Gastroesophageal sphincter (tissue), 4 donors: ENCODE data around the gene P4HTM. TPM values are rescaled to one million over a fixed set of nuclear protein-coding genes. Genes with fewer than 3 reads are reported as not detected.
A peak's percentile ranks its signal among the peaks of the same experiment; 100 is the strongest.

Source experiments
- ATAC-seq: fragments of 150-250 bp; one replicate; pipeline ENCODE4 v1.9.1; 2016; ENCODE audit warnings: mild to moderate bottlenecking, moderate library complexity
- H3K27ac ChIP-seq, 4 donors: fragments of 200-600 bp; sonication (generic) in 3 of 4; 1 replicate in 3 of 4; 2 replicates in 1 of 4; pipeline ENCODE4 v1.5.1; 2016 to 2019
- H3K27me3 ChIP-seq: fragments of 200-600 bp; sonication (generic); one replicate; pipeline ENCODE4 v1.5.1; 2019
- H3K36me3 ChIP-seq, 2 donors: fragments of 200-600 bp; sonication (generic); one replicate each; pipeline ENCODE4 v1.5.1; 2019; ENCODE audit warnings: control low read depth in 1 of 2
- H3K4me1 ChIP-seq, 3 donors: fragments of 200-600 bp; sonication (generic); 1 replicate in 2 of 3; 2 replicates in 1 of 3; pipeline ENCODE4 v1.5.1; 2016 to 2019; ENCODE audit warnings: control low read depth in 2 of 3
- H3K4me3 ChIP-seq, 2 donors: fragments of 200-600 bp; sonication (generic); one replicate each; pipeline ENCODE4 v1.5.1; 2019; ENCODE audit warnings: mild to moderate bottlenecking in 1 of 2, moderate library complexity in 1 of 2
- H3K9me3 ChIP-seq, 3 donors: fragments of 200-600 bp; sonication (generic); one replicate each; pipeline ENCODE4 v1.5.1; 2017 to 2019; ENCODE audit warnings: control low read depth in 2 of 3
- EP300 ChIP-seq: sonication (generic); formaldehyde crosslinking; IDR thresholded peaks from one replicate; pipeline ENCODE4 v1.6.1; 2017; ENCODE audit warnings: antibody characterized with exemption, mild to moderate bottlenecking
- POLR2A ChIP-seq, 2 donors: fragments of 450-650 bp; IDR thresholded peaks; one replicate each; pipeline ENCODE4 v1.6.1; 2017; ENCODE audit warnings: antibody characterized with exemption in 2 of 2, mild to moderate bottlenecking in 2 of 2, moderate library complexity in 1 of 2
- POLR2AphosphoS5 ChIP-seq: sonication (generic); formaldehyde crosslinking; IDR thresholded peaks from one replicate; pipeline ENCODE4 v1.6.1; 2017; ENCODE audit warnings: antibody characterized with exemption
- WGBS, 2 donors: methylation state at CpG; one replicate each; pipeline ENCODE4 v1.1.5; 2018; ENCODE audit warnings: low coverage in 1 of 2; 5-methylcytosine and 5-hydroxymethylcytosine counted together
- total RNA-seq, 4 donors: library from RNA; depleted of rRNA; stranded (reverse); fragments of >200 nt; gene quantifications; one replicate each; pipeline ENCODE4 v1.1.0, GENCODE V29; 2016
- TF ChIP-seq, protein P1 (sequence below), 4 experiments: fragments of 200-600 bp in 2 of 4; fragments of 450-650 bp in 2 of 4; sonication (generic) in 1 of 4; IDR thresholded peaks; one replicate each; pipeline ENCODE4 v1.5.1; 2017 to 2019; ENCODE audit warnings: antibody characterized with exemption in 4 of 4, mild to moderate bottlenecking in 2 of 4, moderate library complexity in 2 of 4

P4HTM gene
- total RNA-seq, 4 donors from 2014 or later, result 29.1 to 38.9 (median 35.2) TPM

DNA sequence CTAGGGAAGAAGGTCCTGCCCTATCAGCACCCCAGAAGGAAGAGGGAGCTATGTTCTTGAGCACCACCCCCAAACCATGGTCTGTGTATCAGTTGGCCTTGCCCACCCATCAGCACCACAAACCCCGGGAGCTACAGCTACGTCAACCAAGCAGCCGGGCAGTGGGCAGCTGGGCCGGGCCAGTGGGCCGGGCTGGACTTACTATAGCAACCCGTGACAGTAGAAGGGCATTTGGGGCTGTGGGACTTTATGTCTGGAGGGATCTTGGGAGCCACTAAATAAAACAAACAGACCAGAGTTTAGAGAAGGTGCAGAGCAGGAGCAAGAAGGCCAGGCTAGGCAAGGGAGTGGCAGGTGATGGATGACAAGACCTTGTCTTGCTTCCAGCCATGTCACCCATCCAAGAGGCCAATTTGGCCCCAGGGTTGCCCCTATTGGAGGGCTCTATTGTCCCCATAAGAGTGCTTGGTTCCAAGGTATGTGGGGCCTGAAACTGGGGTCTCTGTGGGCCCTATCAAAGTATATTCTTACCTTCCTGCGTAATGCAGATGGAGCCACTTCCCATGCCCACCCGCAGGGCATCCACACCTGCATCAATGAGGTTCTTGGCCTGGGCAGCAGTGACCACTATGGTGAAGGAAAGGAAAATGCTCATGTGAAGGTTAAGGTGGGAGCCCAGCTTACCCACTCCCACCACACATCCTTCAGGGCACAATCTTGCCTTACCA is 35.9 kb downstream of the P4HTM start:
- 83 to 100% methylated on average over 2 to 6 of the region's 8 CpGs for WGBS, 2 donors
- Histone ChIP-seq H3K27me3 (no peaks in the 10 kb centered on the region), H3K4me3 (no peak overlapping the region), H3K27ac (no peak overlapping the region), H3K4me1 (peaks cover 0 to 68% (median 15%) of the 10 kb centered on the region in 3 donors), H3K36me3 (peaks cover 0 to 60% of the 10 kb centered on the region in 2 donors), H3K9me3 (no peaks in the 10 kb centered on the region)
- TF ChIP-seq EP300, result no peak
- TF ChIP-seq, protein P1, sequence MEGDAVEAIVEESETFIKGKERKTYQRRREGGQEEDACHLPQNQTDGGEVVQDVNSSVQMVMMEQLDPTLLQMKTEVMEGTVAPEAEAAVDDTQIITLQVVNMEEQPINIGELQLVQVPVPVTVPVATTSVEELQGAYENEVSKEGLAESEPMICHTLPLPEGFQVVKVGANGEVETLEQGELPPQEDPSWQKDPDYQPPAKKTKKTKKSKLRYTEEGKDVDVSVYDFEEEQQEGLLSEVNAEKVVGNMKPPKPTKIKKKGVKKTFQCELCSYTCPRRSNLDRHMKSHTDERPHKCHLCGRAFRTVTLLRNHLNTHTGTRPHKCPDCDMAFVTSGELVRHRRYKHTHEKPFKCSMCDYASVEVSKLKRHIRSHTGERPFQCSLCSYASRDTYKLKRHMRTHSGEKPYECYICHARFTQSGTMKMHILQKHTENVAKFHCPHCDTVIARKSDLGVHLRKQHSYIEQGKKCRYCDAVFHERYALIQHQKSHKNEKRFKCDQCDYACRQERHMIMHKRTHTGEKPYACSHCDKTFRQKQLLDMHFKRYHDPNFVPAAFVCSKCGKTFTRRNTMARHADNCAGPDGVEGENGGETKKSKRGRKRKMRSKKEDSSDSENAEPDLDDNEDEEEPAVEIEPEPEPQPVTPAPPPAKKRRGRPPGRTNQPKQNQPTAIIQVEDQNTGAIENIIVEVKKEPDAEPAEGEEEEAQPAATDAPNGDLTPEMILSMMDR (IDR thresholded peaks at IDR 0.05), result no peak
- no peak for TF ChIP-seq POLR2A (IDR thresholded peaks at IDR 0.05)
- TF ChIP-seq POLR2AphosphoS5, result no peak
- no peak for ATAC-seq

DNA sequence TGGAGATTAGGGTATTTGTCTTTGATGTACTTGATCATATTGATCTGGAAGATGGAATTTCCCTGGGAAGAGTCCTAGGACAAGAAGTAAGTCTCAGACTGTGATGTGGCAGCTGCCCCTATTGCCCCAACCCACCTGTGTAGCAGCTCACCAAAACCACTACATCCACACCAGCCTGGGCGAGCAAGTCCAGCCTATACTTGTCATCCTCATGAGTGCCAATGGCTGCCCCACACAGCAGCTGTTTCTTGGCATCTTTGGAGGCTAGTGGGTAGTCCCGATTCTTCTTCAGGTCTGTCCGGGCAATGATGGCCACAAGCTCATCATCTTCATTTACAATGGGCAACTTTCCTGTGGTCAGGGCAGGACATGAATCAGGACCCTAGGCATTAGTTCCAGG is 36.5 kb downstream of the P4HTM start:
- Histone ChIP-seq H3K4me3 (no peak overlapping the region), H3K27me3 (no peaks in the 10 kb centered on the region), H3K4me1 (peaks cover 0 to 66% (median 15%) of the 10 kb centered on the region in 3 donors), H3K27ac (peak overlapping the region in 1 of 4 donors; percentile 94), H3K9me3 (no peaks in the 10 kb centered on the region), H3K36me3 (peaks cover 0 to 65% of the 10 kb centered on the region in 2 donors)
- no peak for ATAC-seq
- 67% methylated on average over 1 of the region's 3 CpGs; no CpG with 5 or more reads in 1 of the 2 donors for WGBS, 2 donors
- TF ChIP-seq, protein P1 (IDR thresholded peaks at IDR 0.05), result no peak
- TF ChIP-seq EP300 (no peak), POLR2A (IDR thresholded peaks at IDR 0.05) (no peak), POLR2AphosphoS5 (no peak)

GRCh38 chr3:49027634-49028033 is 37.6 kb downstream of the P4HTM start:
- Histone ChIP-seq H3K27ac (peak overlapping the region in 3 of 4 donors; percentile 94 to 97 (median 94)), H3K36me3 (peaks cover 3 to 76% of the 10 kb centered on the region in 2 donors), H3K27me3 (no peaks in the 10 kb centered on the region), H3K4me1 (peaks cover 0 to 69% (median 15%) of the 10 kb centered on the region in 3 donors), H3K4me3 (no peak overlapping the region), H3K9me3 (no peaks in the 10 kb centered on the region)
- TF ChIP-seq, protein P1 (IDR thresholded peaks at IDR 0.05), result no peak
- TF ChIP-seq POLR2A (IDR thresholded peaks at IDR 0.05), result no peak
- no peak for TF ChIP-seq POLR2AphosphoS5
- TF ChIP-seq EP300, result no peak
- WGBS, 2 donors, result 67 to 97% methylated on average over 1 to 9 of the region's 9 CpGs
- no peak for ATAC-seq

DNA sequence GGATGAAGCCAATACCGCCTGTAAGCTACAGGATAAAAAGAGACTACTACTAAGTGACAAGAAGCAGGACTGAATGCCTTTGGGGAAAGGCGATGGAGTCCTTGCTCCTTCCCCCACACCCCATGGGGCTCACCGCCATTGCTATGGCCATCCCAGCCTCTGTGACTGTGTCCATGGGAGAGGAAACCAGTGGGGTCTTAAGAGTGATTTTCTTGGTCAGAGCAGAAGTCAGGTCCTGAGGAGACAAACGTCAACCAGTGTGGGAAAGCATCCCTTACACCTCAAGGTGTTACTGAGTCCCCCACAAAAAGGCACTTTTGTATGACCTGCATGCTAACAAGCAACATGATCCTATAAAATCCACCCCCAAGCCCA is 38.2 kb downstream of the P4HTM start:
- no peaks in the 10 kb centered on the region for H3K9me3 ChIP-seq
- H3K27ac ChIP-seq, result peak overlapping the region; percentile 93 to 97 (median 94)
- no peak for ATAC-seq
- H3K36me3 ChIP-seq, result peaks cover 3 to 78% of the 10 kb centered on the region in 2 donors
- TF ChIP-seq POLR2AphosphoS5, result no peak
- TF ChIP-seq POLR2A (IDR thresholded peaks at IDR 0.05), result no peak
- peaks cover 0 to 67% (median 9%) of the 10 kb centered on the region in 3 donors for H3K4me1 ChIP-seq
- peak overlapping the region in 1 of 2 donors; percentile 71 for H3K4me3 ChIP-seq
- no peaks in the 10 kb centered on the region for H3K27me3 ChIP-seq
- 75 to 100% methylated on average over 2 of the region's 4 CpGs for WGBS, 2 donors

DNA sequence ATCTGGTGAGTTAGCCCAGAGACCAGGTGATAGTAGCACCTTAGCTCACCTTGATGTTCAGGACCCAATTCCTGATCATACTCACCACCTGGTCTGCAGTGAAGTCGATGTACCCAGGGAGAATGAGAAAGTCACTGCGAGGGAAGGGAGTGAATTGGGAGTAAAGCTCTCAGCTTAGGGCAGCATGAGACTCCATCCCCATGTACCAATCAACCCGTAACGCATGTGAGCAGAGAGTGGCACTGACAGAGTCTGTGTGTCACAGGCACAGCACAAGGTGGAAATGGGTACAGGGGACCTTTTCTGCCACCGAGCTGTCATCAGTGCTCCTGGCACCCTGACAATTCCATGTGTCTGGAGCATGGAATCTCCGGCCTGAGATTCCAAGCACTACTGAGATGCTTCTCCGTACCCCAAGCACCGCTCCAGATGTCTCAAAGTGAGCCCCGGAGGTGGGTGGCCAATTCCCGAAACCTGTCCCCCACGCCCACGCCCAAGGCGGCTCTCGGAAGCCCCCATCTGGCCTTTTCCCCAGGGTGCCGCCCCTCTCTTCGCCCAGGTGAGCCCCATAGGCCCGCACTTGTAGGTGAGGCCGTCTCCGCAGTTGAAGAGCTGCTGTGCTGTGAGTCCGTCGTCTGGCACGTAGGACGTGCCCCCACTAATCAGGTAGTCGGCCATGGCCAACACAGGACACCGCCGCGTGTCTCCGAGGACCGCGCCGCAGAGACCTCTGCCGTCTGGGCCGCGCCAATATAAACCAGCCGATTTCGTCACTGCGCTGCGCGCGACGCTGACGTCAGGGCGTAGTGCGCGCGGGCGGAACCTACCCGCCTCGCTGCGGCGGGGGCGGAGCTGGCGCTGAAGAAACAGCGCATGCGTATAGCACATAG is 38.9 kb downstream of the P4HTM start, which contains the start of gene IMPDH2:
Gene IMPDH2 (minus strand): TSS at position 726 of the 890 bp plus-strand sequence. CDS start 48 bp downstream, at position 678.
- TF ChIP-seq EP300, result no peak
- TF ChIP-seq, protein P1 (IDR thresholded peaks at IDR 0.05), result peak in 1 of 4 experiments; percentile 37
- peak; percentile 99 for TF ChIP-seq POLR2AphosphoS5
- peak; percentile 97 to 98 for TF ChIP-seq POLR2A (IDR thresholded peaks at IDR 0.05)
- peaks cover 0 to 61% (median 9%) of the 10 kb centered on the region in 3 donors for H3K4me1 ChIP-seq
- H3K27me3 ChIP-seq, result no peaks in the 10 kb centered on the region
- peak within 1 kb of the TSS; percentile 93 to 97 (median 94) for H3K27ac ChIP-seq
- H3K9me3 ChIP-seq, result no peaks in the 10 kb centered on the region
- peaks cover 3 to 78% of the 10 kb centered on the region in 2 donors for H3K36me3 ChIP-seq
- peak; percentile 97 for ATAC-seq
- 20% methylated on average over 2 of the region's 55 CpGs; no CpG with 5 or more reads in 1 of the 2 donors for WGBS, 2 donors
- H3K4me3 ChIP-seq, result peak within 1 kb of the TSS; percentile 50 to 71
